HG03442 (cell line): ENCODE measurements around the gene GSX2.
"Not testable (repeated sequence)": the region's sequence is repeated elsewhere in the genome, so short reads cannot be mapped to it uniquely, and the experiment has no call there.

Experiments
- ATAC-seq: cut with Tn5 transposase; IDR thresholded peaks from one replicate; pipeline ENCODE4 v1.9.1; 2021; ENCODE audit warnings: mild to moderate bottlenecking, moderate library complexity; ENCODE audit not compliant: unreplicated experiment

The GSX2 gene

DNA sequence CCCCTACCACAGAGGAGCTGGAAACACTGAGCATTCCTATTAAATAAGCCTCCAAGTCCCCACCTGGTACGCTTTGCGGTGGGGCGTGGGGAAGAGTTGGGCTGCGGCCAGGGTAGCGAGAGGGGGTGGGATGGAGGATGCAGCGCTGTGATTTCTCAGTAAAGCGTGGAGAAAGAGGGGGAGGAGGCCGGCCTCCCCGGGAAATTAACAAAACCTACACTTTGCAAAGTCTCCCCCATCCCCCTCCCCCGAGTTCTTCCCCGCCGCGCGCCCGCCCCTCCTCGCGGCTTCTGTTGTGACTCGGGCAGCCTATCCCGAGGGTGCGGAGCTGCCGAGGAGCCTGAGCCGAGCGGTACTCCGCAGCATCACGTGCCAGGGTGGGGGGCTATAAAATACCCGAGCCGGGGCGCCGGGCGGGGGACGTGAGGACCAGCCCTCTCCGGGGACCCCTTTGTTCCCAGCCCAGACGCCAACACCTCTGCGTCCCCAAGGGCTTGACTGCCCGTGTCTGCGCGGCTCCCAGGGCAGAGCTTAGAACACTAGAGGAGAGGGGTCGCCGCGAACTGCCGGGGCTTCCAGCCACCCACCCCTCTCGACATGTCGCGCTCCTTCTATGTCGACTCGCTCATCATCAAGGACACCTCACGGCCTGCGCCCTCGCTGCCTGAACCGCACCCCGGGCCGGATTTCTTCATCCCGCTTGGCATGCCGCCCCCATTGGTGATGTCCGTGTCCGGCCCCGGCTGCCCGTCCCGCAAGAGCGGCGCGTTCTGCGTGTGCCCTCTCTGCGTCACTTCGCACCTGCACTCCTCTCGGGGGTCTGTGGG is at the start of gene GSX2:
Gene GSX2, plus strand, starts transcription at position 416 of the 827 bp plus-strand sequence. Its CDS starts 182 bp downstream, at position 598.
- no peak for ATAC-seq

DNA sequence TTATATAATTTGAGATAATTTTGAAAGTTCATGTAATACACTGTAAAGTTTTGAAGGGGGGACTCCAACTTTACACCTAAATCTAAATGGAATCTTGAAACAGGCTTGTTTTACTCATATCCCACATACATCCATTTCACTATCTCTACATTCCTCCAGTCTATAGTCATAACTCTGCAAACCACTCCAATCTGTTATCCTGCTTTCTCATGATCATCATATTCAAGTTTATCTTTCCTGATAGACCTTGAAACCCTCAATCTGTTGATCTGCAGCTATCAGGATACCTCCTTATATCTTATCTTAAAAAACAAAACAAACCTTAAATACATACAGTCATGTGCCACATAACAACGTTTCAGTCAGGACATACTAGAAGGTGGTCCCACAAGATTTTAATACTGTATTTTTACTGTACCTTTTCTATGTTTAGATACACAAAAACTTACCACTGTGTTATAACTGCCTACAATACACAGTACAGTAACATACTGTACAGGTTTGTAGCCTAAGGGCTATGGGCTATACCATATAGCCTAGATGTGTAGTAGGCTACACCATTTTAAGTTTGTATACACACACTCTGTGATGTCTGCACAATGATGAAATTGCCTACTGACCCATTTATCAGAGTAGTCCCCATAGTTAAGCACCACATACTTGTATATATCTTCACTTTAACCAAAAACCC is 49.6 kb upstream of the GSX2 start:
- ATAC-seq, result no peak

DNA sequence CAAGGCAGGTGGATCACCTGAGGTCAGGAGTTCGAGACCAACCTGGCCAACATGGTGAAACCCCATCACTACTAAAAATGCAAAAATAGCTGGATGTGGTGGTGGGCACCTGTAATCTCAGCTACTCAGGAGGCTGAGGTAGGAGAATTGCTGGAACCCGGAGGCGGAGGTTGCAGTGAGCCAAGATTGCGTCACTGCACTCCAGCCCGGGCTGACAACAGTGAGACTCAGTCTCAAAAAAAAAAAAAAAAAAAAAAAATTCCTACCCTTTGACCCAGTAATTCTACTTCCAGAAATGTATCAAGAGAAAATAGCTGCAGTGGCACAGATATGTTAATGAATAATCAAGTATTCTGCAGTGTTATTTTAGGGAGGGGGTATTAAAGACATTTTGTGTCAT is 46.6 kb upstream of the GSX2 start:
- not testable (repeated sequence) for ATAC-seq

DNA sequence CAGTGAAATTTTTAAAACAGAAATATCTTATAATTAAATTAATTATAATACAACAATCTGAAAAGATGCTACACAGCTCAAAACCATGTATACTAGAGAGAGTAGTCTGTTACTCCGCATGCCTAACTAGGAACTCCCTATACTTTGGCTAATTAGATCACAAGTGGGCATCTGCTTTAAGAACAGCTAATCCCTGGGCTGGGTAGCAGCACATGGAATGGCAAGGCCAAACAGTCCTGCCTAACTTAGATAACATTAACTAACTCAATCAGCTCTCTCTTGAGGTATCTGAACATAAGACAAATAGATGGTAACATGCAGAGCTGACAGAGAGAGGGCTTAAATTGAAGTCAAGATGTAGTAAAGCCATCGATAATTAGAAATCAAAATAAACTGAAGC is 45.5 kb upstream of the GSX2 start:
- ATAC-seq, result no peak

DNA sequence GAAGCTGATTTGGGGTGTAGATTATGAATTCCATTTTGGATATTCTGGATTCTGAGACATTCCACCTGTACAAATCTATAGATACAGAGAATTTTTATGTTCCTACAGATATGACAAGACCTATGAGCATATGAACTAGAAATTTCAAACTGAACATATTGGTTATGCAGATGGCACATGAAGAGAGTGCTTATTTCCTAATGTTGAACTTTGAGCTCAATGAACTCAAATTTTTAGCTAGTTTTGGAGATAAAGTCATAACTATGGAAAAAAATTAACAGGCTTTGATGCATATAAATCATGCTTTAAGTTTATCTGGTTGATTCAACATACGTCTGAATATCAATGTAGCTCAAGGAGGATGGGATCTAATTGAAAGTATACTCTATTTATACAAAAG is 44.5 kb upstream of the GSX2 start:
- no peak for ATAC-seq

DNA sequence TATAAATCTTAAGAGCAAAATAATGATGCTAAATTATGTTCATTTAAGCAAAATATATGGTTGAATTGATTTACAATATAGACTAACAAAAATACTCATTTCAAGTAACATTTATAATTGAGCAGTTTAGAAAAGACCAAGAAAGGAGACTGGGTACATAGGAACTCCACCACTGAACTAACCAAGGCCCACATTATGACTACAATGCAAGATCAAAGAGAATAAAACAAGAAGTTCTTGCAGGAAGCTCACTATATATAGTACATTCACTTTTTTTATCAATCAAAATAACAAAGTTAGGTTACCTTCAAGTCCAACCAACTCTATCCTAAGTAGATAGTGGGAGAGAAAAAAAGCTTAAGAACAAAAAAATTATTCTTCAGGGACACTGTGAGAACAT is 43.6 kb upstream of the GSX2 start:
- no peak for ATAC-seq

DNA sequence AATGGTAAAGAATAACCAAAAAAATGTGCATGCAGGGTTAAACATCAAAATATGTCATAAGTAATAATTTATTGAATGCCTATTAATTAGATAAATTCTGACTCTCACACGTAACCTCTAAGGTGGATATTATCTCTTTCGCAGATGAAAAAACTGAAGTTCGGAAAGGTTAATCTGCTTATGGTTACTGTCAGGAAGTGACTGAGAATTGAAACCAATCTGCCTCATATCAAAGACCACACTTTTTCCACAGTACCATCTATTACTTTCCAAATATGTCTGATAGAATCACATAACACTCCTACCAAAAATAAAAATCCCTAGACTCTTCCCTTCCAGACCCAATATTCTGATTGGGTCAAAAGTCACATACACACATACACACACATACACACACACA is 41.8 kb upstream of the GSX2 start:
- ATAC-seq, result no peak

DNA sequence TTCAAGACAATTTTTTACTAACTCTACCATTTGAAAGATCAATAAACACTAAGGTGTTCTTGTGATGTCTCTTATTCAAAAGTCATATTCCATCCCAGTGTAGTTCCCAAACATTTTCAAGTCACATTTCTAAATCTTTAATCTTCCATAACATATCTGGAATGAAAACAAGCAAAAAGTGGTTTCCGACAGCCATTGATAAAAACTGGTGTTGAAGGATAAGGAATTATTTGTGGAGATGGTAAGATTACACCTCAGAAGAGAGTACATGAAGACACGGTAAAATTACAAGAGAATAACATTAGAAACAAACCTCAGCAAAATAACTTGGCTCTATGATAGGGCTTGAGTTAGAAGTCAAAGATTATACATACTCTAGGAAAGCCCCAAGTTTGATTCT is 39.8 kb upstream of the GSX2 start:
- ATAC-seq, result no peak

DNA sequence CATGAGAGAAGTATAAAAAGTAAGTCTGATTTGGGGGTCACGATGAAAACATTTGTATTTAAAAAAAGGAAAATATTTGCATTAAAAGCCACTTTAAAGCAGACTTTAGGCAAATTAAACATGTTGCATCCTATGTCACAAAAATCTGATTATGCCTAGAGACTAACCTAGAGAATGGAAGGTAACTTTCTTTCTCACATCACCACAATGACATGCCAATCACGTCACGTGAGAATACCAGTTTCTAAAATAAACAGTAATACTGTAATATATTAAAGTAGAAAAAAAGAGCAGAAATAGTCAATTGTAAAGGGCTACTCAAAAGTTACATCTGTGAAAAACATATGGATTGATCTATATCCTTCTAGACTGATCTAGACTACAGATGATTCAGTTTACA is 38.9 kb upstream of the GSX2 start:
- no peak for ATAC-seq

DNA sequence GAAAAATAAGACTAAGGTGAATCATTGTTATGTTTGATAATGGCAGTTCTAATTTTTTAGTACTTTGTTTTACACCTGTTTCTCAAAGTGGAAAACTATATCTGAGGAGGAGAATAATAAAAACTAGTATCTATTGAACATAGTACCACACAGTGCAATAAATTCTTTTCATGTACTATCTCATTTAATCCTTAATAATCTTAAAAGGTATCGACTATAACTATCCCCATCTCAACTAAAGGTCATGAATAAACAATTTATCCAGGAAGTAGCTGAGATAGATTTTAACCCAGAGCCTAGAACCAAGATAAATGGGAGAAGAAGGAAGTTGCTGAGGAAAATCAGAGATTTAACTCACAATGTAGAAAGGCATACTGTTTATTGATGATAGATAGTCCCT is 38.1 kb upstream of the GSX2 start:
- ATAC-seq, result no peak

DNA sequence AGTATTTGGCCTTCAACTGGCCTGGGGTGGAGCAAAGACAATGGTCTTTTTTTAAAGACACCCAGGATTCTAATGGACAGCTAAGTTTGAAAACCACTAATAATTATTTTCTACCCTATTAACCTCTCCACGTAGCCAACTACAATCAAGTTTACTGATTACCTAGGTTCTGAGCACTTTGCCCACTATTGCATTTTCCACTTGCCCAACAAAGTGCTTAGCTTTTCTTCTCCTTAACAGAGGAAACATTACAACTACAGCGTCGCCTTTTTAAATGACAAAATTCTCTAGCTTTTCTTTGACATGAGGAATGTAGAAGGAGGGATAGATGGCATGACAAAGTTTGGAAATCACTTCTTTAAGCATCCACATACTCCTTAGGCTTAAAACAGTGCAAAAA is 37.6 kb upstream of the GSX2 start:
- no peak for ATAC-seq

DNA sequence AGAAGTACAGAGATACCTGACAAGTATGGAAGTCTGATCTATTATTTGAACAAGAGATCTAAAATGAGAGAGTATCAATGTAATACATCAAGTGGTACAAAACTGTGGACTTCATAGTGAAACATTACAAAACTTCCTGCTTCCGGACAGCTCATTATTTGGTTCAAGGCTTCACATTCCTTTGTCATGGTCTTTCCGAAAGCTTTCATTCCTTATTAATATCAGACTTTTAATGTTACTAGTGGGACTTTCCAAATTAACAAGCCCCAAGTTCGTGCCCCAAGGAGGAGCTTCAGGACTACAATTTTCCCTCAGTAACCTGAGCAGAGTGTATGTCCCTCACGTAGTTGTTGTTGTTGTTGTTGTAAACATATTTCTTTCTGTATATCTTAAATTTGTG is 36.7 kb upstream of the GSX2 start:
- no peak for ATAC-seq

DNA sequence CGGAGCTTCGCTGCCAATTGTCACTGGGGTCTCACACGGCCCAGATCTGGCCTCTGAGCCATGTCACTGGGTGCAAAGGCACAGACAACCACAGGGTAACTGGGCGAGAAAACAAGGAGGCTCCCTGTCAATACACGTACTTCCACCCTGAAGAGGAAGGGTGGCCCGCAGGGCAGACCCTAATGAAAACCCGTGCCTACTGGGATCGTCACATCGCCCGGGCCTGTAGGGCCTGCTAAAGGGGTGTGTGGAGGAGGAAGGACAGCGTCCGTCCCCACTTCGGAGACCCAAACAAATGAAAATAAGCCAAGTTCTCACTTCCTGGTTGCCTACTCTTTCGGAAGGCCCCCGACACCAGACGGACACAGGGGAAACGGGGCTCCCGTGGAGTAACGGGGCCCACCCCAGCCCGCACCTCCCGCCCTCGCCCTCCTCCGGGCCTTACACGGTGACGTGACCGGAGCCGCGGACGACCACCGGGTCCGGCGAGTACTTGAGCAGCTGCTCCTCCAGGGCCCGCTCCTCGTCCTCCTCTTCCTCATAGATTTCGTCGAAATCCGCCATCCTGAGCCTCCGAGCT is 36.1 kb upstream of the GSX2 start:
- ATAC-seq, result peak; percentile 18

DNA sequence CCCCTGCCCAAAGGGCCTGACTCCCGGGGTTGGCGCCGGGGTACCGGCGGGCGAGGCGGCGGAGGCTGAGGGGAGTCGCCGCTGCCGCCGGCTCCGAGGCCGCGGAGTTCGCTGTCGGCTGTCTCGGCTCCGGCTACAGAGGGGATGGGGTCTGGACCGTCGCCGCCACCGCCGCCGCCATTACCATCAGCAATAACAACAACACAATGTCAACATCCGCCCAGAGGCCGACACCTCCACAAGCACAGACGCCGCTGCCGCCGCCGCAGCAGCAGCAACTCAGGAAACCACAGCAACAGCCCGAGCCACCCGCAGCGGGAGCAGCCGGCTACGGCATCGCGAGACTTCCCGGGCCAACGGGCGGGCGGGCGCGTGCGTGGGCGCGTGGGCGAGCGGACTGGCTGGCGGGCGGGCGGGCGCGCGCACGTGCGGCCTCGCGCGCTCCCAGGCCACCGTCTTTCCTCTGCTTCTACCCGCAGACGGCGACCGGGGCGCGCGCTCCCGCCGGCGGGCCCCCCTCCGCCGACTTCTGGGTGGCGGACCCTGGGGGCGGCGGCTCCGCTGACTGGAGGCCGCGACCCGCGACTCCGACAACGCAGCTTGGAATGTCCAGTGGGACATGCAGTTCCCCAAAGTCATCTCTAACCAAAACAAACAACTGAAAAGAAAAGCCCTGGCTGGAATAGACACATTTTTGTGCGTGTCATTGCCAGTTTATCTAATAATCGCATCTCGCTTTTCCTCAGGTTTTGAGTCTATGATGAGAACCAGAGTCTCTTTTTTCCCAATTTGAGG is 35.4 kb upstream of the GSX2 start, which contains the start of gene CHIC2:
Gene CHIC2, minus strand, starts transcription at position 289 of the 795 bp plus-strand sequence. CDS start 305 bp downstream, outside the sequence.
- ATAC-seq, result peak; percentile 95

DNA sequence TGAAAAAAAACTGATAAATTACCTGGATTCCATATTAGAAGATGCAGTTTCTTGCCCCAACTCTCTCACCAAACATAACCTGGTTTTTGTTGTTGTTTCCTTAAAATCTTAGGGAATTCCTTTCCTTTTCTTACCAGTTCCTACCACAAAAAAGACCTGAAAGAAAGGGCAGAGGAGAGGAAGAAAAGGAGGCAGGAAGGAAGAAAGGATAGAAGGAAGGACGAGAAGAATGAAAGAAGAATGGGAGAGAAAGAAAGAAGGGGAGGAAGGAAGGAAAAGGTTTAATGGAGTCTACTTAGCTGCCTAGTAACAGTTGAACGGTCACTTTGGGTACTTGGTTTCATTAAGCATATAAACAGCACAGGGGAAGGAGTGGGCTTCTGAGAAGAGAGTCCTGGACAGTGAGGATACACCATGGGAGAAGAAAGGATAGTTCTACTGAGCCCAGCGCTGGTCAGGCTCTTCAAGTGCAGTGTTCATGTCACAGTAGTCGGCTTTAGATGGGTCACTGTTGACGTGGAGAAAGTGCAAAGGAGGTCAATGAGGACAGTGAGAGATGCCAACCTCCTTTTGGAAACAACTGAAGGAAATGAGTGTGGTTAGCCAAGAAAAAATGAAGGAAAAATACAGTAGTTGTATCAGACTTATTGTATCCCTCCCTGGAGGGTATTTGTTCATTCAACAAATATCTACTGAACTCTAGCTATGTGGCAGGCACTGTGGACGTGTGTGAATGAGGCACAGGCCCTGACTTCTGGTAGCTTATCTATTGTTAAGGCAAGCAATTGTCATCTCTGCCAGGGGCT is 34.5 kb upstream of the GSX2 start:
- ATAC-seq, result no peak

DNA sequence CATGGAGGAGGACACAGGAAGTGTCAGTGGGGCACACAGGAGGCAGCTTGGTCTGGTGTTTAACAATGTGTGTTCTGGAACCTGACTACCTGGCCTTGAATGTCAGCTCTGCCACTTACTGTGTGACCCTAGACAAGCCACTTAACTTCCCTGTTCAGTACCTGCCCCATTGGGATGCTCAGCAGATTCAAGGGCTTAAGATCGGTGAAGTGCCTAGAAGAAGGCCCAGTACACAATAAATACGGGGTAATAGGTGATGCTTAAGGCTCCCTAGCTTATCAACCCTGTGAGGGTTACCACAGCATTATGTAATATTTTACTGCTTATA is 33.9 kb upstream of the GSX2 start:
- ATAC-seq, result no peak

DNA sequence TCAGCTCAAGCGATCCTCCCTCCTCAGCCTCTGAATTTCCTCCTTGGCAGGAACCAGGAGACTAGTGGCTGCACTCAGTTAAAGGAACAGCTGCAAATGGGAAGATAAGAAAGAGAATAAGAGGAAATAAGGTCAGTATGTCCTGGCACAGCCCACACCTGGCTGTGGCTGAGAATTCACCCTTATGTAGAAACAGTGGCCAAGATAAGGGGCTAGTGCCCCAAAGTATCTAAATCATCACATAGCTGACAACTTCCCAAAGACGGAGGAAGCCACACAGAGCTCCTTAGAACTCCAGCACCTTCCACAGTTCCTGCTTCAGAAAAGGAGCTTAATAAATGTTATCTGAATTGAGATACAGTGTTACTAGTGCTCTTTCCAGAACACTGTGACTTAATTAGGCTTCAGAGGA is 33.2 kb upstream of the GSX2 start:
- ATAC-seq, result no peak

DNA sequence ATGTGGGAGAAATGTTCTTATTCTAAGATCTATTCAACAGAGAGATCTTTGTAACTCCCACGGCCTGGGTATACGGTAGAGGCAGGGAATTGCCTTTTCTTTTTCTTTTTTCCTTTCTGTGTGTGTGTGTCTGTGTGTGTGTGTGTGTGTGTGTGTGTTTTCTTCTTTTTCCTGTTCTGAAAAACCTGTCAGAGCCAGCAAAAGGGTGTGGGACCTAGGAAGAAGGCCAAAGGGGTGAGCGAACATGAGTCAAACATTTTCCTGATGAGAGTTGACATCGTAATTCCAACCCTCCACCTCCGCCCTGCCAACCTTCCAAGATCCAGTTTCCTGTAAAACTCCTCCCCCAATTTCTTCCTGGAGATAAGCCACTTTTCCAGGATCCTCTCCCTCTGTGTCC is 32.8 kb upstream of the GSX2 start:
- ATAC-seq, result no peak

DNA sequence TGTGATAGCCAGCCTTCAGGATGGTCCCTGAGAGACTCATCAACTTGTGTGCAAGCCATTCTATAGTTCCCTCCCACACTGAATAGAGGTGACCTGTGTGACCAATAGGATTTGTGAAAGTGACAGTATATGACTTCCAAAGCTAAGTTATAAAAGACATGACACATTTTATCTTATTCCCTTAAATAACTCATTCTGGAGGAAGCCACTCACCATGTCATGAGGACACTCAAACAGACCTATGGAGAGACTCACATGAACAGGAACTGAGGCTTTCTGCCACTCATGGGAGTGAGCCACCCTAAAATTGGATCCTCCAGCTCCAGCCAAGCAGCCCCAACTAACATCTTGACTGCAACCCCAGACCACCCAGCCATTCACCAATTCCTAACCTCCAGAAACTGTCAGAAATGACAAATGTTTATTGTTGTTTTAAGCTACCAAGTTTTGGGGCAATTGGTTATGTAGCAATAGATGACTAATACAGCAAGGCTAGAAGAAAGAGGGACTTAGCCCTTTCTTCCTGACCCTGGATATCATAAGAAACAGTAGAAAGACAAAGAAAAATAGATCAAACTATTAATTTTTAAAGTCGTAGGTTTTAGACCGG is 26.6 kb upstream of the GSX2 start:
- no peak for ATAC-seq

DNA sequence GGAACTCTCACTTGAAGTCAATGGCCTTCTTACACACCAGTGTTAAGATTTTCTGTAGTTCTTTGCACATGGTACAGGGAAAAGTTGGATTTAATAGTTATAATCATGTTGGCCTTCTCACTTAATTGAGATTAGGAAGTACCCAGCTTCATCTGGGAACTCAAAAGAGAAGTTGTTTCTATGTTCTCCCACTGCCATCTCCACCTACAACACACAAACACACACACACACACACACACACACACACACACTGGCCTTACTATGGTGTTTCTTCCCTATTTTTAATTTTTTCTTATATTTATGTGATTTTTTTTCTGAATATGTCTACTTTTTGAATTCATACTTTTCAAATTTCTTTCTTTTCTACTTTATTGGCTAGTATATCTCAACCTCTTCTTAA is 25.6 kb upstream of the GSX2 start:
- ATAC-seq, result no peak
